ENCODE results near the gene OR8I2.
"Not testable (repeated sequence)": the region's sequence is repeated elsewhere in the genome, so short reads cannot be mapped to it uniquely, and the experiment has no call there.

OR8I2 gene

DNA sequence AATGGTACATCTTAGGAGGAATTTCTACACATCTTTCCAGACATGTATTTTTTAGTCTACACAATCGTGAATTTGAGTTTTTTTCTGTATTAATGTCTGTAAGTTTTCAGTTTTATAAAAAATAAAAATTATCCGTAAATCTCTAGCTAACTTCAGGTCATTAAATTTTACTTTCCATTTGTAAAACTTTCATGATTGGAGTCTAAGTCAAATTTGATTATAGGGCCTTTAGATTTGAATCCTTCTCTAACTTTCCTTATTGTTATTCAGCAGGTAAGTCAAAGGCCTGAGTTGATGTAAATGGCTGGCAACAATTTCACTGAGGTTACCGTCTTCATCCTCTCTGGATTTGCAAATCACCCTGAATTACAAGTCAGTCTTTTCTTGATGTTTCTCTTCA, at the start of gene OR8I2:
OR8I2 (plus strand) TSS at position 301 of the 400 bp plus-strand sequence; CDS start at position 301, 0 bp downstream.
- no peak for DNase-seq

DNA sequence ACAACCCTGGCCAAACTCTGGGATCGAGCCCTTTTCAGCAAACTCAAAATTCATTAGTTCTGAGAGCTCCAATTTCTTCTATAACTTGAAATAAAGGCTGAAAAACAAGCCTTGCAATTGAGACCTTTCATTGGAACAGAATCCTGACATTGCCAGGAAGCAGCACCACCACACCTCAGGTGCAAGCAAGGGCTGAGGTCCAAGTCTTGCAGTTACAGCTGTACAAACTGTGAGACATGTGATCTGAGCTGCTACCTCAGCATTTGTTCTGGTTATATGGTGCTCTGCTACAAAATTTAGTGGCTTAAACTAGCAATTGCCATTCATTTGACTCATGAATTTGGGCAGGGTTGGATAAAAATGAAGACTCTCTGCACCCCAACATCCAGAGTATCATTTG, 47.6 kb upstream of the OR8I2 start:
- DNase-seq, result no peak

DNA sequence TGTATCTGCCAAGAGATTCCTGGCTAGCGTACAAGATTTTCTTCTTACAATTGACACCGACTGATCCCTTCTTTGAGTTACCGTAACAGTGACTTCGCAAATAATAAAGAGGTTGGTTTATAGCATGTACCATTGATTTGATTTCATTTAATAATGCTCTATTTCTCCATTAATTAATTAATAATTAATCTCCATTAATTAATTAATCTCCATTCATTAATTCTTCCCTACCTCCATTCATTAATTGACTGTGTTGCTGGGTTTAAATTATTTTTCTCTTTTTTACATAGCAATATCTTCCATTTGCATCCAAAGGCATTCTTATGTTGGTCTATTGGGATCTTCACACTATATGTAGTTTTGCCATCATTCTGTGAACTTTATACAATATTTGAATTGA, 44.6 kb upstream of the OR8I2 start:
- DNase-seq, result no peak

DNA sequence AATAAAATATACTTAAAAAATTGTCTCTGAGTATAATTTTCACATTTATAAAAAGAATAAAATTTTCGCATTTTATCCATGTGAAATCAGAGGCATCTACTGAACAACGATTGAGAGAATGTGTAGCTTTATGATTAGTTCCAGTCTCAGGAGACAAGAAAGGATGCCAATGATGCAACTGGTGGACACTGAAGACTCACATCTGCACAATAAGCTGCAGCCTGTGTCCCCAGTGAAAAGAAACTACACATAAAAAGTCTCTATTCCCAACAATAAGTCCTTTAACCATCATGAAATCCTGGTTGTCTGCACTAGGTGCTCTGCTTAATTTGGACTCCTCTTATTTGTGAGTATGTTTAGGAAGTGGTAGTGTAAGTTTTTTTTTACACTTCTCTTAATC, 43.6 kb upstream of the OR8I2 start:
- no peak for DNase-seq

DNA sequence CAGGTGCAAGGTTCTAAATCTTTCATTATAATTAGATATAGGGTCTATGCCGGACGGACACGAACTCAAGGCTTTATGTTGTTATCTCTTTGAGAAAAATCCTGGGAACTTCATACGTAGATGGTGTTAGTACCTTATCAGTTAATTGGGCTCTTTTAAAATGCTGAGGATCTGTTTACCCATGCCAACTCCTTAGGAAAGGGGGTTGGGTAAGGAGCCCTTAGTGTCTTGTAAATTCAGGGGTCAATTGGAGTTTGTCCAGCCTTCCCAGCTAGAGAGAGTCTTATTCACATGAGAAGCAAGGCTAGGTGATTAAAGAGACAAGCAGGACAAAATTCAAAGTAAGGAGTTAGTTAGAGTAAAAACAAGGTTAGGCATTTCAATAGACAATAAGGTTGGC, 36.7 kb upstream of the OR8I2 start:
- not testable (repeated sequence) for DNase-seq

DNA sequence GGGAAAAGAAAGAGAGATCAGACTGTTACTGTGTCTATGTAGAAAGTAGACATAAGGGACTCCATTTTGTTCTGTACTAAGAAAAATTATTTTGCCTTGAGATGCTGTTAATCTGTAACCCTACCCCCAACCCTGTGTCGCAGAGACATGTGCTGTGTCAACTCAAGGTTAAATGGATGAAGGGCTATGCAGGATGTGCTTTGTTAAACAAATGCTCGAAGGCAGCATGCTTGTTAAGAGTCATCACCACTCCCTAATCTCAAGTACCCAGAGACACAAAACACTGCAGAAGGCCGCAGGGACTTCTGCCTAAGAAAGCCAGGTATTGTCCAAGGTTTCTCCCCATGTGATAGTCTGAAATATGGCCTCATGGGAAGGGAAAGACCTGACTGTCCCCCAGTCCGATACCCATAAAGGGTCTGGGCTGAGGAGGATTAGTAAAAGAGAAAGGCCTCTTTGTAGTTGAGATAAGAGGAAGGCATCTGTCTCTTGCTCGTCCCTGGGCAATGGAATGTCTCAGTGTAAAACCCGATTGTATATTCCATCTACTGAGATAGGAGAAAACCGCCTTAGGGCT, 35.4 kb upstream of the OR8I2 start:
- not testable (repeated sequence) for DNase-seq

DNA sequence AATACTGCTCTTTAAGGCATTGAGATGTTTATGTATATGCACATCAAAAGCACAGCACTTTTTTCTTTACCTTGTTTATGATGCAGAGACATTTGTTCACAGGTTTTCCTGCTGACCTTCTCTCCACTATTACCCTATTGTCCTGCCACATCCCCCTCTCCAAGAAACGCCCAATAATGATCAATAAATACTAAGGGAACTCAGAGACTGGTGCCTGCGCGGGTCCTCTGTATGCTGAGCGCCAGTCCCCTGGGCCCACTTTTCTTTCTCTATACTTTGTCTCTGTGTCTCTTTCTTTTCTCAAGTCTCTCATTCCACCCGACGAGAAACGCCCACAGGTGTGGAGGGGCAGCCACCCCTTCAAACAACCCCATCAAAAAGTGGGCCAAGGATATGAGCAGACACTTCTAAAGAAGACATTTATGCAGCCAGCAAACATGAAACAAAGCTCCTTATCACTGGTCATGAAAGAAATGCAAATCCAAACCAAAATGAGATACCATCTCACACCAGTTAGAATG, 34.8 kb upstream of the OR8I2 start:
- DNase-seq, result not testable (repeated sequence)

DNA sequence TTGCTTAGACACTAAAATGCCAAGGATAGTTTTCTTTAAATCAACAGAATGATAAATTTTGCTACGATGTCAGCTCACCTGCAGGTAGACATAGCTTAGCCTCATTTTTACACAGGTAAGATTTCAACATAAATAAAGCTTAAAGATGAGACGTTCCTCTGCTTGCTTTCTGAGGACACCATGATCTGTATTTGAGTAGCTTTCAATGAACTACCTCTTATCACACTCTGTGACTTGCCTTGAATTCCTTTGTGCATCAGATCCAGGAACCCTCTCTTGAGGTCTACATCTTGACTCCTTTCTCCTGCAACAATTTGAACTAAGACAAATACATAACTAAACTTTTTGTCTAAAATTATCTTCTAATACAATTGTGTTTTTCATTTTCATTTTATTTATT, 26.1 kb upstream of the OR8I2 start:
- no peak for DNase-seq

DNA sequence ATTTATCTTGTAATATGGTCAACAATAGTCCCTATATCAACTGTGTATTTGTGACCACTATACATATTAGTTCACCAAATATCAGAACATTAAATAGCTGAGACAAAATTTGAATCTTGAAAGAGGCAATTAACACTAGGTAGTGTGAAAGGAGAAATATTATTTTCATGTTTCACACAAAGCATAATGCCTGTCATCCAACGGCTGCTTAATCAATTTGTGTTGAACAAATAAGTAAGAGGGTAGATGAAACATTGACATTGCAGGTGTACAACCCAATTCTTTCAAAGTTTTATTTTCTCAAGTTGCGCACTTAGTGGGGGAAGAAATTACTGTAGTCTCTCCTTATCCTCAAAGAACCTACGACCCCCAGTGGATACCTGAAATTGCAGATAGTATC, 3.4 kb upstream of the OR8I2 start:
- DNase-seq, result no peak

DNA sequence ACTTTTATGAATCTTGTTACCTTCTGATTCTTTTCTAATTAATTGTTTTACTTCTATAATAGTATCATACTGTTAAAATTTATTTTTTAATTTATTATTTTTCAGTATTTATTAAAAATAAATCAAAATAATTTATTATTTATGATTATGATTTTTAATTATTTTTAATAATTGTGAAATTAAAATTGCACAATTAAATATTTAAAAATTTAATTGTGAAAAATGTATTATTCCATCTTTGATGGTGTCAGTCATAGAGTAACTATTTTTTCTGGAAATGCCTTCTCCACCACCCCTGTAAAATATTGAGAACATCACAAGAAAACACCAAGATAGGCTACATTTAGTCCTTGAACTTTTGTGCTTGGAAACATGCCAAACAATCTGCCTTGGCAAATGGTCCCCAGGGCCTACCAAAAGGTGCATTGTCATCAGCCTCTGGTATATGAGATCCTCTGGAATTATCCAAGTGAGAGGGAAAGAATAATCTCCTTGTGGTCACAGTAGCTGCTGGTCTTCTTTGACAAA, 10.2 kb downstream of the OR8I2 start, which contains the start of gene OR8H2:
OR8H2 (plus strand) TSS at position 478 of the 528 bp plus-strand sequence. CDS start 1,356 bp downstream, outside the sequence.
- no peak for DNase-seq

DNA sequence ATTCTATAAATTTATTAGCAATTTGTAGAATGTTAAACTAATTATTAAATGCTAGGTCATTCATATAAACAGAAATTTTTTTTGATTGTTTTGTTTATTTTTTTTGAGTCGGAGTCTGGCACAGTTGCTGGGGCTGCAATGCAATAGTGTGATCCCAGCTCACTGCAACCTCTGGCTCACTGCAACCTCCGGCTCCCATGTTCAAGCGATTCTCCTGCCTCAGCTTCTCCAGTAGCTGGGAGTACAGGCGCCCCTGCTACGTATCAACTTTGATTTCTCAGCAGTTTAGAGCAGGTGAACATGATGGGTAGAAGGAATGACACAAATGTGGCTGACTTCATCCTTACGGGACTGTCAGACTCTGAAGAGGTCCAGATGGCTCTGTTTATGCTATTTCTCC, 29.0 kb downstream of the OR8I2 start, which contains the start of gene OR8H3:
OR8H3 (plus strand) TSS at position 301 of the 400 bp plus-strand sequence; CDS start at position 301, 0 bp downstream.
- DNase-seq, result no peak

DNA sequence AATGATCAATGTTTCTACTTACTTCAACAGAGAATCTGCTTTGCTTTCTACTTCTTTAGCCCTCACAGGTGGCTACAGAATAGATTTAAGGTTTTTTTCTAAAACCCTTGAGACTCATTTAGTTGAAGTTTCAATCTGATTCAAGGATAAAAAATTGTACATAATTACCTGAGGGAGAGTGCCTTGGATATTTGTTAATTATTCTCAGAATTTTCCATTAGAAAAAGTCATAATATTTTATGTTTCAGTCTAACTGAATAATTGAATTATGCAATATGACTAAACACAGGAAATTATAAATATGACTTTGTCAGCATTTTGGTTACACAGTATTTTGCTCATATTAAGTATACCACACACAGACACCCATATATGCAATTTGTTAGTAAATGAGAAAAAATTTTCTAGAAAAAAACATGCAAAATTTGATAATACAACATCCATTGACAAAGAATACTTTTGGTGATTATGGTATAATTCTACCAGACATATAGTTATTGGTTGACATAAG, 47.1 kb downstream of the OR8I2 start, which contains the start of gene OR8J3:
OR8J3 (minus strand) TSS at position 51 of the 511 bp plus-strand sequence. CDS start 2,483 bp downstream, outside the sequence.
- no peak for DNase-seq

DNA sequence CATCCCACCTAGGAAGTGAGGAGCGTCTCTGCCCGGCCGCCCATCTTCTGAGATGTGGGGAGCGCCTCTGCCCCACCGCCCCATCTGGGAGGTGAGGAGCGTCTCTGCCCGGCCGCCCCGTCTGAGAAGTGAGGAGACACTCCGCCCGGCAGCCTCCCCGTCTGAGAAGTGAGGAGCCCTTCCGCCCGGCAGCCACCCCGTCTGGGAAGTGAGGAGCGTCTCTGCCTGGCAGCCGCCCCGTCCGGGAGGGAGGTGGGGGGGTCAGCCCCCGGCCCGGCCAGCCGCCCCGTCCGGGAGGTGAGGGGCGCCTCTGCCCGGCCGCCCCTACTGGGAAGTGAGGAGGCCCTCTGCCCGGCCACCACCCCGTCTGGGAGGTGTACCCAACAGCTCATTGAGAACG, 50.6 kb downstream of the OR8I2 start:
- not testable (repeated sequence) for DNase-seq

Data from NCI-H226 (cell line).